SH-SY5Y (cell line): ENCODE data around the gene CREB3L1.

Experiments
- GATA2 ChIP-seq: IDR thresholded peaks from 2 replicates; pipeline ENCODE4 v1.6.1; 2011; ENCODE audit warnings: mild to moderate bottlenecking, low read depth, low read length
- GATA3 ChIP-seq: IDR thresholded peaks from 2 replicates; pipeline ENCODE4 v1.6.1; 2011; ENCODE audit warnings: low read depth, mild to moderate bottlenecking, low read length, moderate library complexity

GRCh38 chr11:46242041-46242951 lies 35.2 kb upstream of the CREB3L1 start:
- no peak for TF ChIP-seq GATA3
- no peak for TF ChIP-seq GATA2
